GM06990 (cell line): ENCODE data around the gene CDH16.

Source experiments
- DNase-seq: peaks from one replicate; pipeline ENCODE4 v3.0.0-alpha.2; 2011; ENCODE audit not compliant: insufficient read length; ENCODE audit errors: extremely low read depth
- H3K27me3 ChIP-seq: replicated peaks from 2 replicates; pipeline ENCODE4 v1.6.0; 2011; ENCODE audit warnings: low read length; ENCODE audit not compliant: control insufficient read depth, insufficient read depth
- H3K36me3 ChIP-seq: 2 replicates; pipeline ENCODE4 v1.5.1; 2011; ENCODE audit warnings: low read length; ENCODE audit not compliant: control insufficient read depth, insufficient read depth
- H3K4me3 ChIP-seq: replicated peaks from 2 replicates; pipeline ENCODE4 v1.5.1; 2011; ENCODE audit warnings: low read depth, mild to moderate bottlenecking, control low read depth, low read length
- TF ChIP-seq, protein P1 (sequence below): IDR thresholded peaks from 2 replicates; pipeline ENCODE4 v1.5.1; 2011; ENCODE audit warnings: low read length, control low read depth, mild to moderate bottlenecking, inconsistent platforms; ENCODE audit not compliant: insufficient read depth, poor library complexity, severe bottlenecking

Gene CDH16

DNA sequence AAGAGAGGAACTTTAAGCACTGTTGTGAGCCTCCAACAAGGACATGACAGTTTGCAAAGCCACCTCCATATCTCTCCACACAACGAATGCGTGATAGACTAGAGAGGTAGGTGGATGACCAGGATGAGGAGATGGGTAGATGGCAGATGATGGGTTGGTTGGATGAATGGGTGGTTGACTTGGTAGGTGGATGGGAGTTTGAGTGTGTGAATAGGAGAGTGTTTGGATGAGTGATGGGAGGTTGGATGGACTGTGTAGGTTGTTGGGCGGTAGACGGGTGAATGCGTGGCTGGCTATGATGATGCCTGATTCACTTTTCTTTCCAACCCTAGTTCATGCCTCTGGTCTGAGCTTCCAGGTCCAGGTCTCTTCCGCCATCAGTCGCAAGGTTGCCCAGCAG lies 4.1 kb downstream of the CDH16 start:
- Histone ChIP-seq H3K36me3 (no peaks in the 10 kb centered on the region), H3K4me3 (no peak overlapping the region), H3K27me3 (no peaks in the 10 kb centered on the region; the same call in none of the 2 replicates)
- DNase-seq = no peak
- TF ChIP-seq, protein P1, sequence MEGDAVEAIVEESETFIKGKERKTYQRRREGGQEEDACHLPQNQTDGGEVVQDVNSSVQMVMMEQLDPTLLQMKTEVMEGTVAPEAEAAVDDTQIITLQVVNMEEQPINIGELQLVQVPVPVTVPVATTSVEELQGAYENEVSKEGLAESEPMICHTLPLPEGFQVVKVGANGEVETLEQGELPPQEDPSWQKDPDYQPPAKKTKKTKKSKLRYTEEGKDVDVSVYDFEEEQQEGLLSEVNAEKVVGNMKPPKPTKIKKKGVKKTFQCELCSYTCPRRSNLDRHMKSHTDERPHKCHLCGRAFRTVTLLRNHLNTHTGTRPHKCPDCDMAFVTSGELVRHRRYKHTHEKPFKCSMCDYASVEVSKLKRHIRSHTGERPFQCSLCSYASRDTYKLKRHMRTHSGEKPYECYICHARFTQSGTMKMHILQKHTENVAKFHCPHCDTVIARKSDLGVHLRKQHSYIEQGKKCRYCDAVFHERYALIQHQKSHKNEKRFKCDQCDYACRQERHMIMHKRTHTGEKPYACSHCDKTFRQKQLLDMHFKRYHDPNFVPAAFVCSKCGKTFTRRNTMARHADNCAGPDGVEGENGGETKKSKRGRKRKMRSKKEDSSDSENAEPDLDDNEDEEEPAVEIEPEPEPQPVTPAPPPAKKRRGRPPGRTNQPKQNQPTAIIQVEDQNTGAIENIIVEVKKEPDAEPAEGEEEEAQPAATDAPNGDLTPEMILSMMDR = no peak

DNA sequence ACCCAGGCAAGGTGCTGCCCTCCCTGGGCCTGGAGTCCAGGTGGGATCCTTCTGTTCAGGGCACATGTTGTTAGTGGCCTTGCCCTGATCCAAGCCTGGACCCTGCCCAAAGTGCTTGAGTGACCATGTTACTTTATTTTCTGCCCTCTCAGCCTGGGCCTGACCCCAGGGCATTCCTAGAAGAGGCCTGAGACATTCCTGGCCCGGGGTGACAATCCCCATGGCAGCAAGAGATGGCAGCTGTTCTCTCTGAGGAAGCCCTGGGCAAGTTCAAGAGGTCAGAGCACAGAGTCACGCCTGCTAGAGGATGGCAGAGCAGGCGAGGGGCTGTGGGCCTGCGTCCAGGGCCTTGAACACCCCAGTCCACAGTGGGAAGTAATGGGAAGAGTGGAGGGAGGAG lies 5.0 kb downstream of the CDH16 start:
- H3K36me3 ChIP-seq = no peaks in the 10 kb centered on the region
- TF ChIP-seq, protein P1 = no peak
- no peak for DNase-seq

DNA sequence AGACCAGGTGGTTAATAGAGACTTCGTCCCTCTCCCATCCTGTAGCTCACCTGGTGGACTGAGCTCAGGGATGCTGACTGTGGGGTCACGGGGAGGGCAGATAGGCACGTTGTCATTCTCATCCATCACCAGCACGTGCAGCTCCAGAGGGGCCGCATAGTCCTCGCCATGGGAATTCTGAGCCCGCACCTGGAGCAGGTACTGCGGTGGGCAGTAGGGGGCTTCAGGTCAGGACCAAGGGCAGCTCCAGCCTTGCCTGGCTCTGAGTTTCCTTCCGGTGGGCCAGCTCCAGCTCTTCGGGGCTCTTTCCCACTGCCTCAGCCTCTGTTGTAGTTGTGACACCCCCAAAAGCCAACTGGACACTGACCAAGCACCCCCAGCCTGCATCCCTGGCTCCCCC lies 5.6 kb downstream of the CDH16 start:
- DNase-seq = no peak
- no peak overlapping the region for H3K4me3 ChIP-seq
- TF ChIP-seq, protein P1 = no peak
- H3K36me3 ChIP-seq = no peaks in the 10 kb centered on the region
- no peaks in the 10 kb centered on the region; the same call in none of the 2 replicates for H3K27me3 ChIP-seq

More for the DNA sequence above, 5.0 kb downstream of the CDH16 start:
- Histone ChIP-seq H3K27me3 (no peaks in the 10 kb centered on the region; the same call in none of the 2 replicates), H3K4me3 (no peak overlapping the region)

DNA sequence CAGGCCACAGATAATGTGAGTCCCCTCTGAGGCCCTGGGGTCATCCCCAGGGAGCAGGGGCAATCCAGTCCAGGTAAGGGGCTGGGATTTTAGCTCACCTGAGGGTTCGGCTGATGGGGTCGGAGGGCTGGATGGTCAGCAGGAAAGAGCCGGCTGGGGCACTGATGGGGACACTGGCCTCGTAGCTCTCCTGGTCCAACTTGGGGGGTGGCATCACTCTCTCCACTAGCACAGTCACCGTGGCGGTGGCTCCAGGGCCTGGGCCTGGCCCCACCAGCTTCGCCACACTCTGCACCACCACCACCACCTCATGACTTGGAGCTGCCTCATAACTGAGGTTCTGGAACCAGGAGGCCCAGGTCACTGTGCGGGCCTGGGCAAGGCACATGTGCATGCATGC lies 6.9 kb downstream of the CDH16 start:
- H3K27me3 ChIP-seq = no peaks in the 10 kb centered on the region; the same call in none of the 2 replicates
- TF ChIP-seq, protein P1 = no peak
- no peak overlapping the region for H3K4me3 ChIP-seq
- H3K36me3 ChIP-seq = no peaks in the 10 kb centered on the region
- DNase-seq = no peak

DNA sequence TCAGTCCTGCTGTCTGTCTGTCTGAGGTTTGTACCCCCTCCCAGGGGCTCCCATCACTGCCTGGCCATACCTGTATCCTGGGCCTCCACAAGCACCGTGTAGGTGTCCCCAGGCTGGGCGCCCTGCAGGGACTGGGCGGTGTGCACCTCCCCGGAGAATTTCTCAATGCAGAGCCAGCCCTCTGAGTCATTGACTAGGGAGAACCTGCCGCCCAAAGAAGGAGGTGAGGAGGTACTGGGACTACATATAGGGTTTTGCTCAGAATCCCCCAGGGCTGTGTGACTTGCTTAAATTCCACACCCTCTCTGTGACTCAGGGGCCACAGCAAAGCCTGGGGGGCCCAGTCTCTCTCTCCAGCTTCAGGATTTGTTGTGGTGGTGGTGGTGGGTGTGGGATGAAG lies 7.6 kb downstream of the CDH16 start:
- no peak for DNase-seq
- Histone ChIP-seq H3K4me3 (no peak overlapping the region), H3K27me3 (no peaks in the 10 kb centered on the region; the same call in none of the 2 replicates), H3K36me3 (no peaks in the 10 kb centered on the region)
- TF ChIP-seq, protein P1 = no peak
